AG08396 (cell line): ENCODE measurements around the gene CDH4.
A peak's percentile ranks its signal among the peaks of the same experiment; 100 is the strongest.
"Not testable (repeated sequence)": the region's sequence is repeated elsewhere in the genome, so short reads cannot be mapped to it uniquely, and the experiment has no call there.

Experiments
- DNase-seq: peaks from one replicate; pipeline ENCODE4 v3.0.0; 2012; ENCODE audit warnings: low spot score, mixed read lengths

Gene CDH4

DNA sequence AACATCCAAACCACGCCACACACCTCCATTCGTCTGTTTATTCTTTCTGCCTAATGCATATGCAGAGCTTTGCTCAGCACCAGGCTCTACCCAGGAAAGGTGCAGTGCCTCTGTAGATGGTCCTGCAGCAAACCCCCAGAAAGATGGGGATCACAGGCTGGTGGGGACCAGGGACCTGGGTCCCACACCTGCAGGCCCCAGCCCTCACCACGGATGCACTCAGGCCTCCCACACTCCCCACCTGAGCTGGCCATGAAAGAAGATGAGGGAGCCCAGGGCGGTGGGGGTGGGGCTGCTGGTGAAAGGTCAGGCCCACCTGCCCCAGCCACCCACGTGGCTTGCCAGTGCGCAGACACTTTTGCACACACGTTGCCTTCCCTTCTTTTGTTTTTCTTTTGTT lies 595.9 kb downstream of the CDH4 start:
- no peak for DNase-seq

DNA sequence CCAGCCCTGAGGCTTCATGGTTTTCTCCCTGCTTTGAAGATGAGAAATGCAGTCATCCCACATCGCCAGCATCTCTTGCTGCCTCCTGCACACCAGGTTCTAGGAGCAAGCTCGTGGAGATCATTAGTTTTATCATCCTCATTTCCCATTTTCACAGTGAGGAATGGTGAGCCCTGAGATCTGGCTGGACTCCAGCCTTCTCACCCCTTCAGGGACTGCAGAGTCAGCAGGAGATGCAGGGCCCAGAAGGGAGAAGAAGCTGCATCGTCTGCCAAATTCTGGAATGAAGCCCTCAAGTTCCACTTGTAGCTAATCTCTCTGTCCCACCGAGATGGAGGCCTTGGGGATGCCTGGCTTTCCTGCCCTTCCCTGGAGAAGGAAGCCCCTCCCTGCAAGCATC lies 596.8 kb downstream of the CDH4 start:
- no peak for DNase-seq

DNA sequence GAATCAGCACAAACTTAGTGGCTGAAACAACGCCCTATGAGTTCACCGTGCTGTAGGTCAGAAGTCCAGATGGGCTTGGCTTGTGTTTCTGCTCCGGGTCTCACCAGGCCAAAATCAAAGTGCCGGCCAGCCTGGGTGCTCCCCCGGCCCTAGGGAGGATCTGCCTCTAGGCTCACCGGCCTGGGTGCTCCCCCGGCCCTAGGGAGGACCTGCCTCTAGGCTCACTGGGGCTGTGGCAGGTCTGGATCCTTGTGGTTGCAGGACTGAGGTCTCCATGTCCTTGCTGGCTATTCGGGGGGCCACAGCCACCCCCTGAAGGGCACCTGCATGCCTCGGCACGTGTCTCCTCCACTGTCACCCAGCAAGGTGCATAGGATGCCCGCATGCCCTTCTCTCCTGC lies 597.3 kb downstream of the CDH4 start:
- DNase-seq: no peak

DNA sequence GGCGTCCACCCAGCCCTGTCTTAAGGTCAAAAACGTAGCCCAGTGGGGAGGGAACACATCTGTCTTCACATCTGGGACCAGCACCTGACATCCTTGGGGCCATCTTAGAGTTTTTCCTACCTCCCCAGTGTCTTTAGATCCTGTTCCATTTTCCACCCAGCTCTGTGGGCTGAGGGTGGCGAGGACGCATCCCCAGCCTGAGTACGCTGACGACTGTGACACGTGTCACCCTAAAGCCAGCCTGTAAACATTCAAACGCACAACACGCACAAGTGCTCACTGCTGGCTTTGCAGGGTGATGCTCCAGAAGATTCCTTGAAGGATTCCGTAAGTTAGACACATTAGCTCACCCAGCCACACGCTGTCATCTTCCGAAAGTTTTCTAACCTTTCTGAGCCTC lies 597.8 kb downstream of the CDH4 start:
- DNase-seq: no peak

DNA sequence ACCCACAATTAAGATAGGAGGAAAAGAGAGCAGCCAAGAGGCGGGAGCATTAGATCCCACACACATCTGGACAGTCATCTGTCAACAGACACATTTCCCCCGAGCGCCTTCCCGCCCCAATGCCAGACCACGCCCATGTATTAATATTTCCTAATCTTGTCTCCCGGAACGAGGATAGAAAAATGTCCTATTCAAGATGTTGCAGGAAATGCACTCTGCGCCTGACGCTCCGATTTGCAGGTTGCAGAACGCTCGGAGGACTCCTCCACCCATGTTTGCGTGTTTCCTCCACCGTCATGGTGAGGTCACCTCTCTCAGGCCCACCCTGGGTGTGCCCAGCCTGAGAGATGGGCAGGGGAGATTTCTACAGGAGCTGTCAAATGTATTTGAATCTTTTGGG lies 598.4 kb downstream of the CDH4 start:
- DNase-seq: no peak

DNA sequence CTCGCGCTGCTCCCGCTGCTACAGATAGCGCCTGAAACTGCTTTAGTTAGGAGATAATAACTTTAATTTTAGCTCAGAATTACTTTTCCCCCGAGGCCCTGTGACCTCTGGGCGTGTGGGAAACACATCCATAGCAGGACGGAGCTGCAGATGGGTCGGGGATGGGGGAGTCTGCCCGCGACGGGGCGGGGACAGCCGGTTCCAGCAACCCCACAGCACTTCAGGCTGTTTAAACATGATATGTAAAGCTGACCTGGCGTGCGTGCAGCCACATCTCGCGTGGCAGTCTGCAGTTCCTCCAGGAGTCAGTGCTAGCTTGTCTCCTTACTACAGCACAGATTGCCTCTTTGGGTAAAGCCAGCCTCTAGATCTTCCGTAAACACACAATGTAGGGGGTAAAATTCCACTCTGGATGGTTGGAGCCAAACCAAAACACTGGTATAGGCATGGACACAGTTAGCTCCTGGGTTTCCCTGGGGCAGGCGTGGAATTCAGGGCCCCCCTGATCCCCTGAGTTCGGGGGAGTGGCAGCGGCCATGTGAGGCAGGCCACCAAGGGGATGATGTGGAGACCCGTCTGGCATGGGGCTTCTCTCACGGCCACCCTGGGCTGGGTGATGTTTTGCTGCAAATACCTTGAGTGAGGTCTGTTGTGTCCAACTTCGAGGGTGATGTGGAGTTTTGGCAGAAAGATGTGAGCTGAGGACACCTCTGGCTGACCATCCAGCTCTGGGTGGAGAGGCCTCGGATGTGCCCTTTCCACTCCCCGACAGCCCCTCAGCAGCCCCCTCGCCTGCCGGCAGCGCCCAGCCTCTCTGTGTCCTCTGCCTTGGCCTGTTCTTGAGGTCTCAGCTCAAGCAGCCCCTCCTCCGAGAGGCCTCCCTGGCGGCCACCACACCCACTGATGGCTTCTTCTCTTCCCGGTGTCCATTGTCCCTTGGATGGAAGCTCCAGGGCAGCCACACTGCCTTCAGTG lies 599.2 kb downstream of the CDH4 start:
- peak; percentile 43 for DNase-seq

DNA sequence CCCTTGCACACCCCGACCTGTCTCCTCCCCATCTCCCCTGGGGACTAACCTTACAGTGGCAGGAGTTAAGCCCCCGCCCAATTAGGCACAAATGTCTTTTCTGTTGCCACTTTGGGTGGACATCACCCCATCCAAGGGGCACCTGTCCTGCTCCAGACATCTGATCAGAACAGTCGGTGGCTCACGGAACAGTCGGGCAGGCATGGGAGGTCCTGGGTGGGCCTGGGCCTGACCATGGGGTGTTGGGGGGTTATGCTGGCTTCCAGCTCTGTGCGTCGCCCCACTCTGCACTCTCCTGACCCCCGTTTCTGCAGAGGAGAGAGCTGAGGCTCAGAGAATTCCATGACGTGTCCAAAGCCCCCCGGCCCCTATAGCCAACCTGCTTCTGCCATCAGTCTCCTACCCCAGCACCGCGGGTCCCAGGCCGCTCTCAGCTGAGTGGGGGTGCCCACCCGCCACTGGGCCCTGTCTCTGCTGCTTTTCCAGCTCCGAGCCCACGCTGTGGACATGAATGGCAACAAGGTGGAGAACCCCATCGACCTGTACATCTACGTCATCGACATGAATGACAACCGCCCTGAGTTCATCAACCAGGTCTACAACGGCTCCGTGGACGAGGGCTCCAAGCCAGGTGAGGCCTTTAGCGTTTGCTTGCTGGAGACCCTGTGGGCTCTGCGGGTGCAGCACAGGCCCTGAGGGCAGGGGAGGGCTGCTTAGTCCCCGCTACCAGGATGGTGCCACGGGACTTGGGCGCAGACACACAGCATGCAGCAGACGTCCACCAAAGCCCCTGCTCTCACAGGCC lies 600.4 kb downstream of the CDH4 start:
- no peak for DNase-seq

DNA sequence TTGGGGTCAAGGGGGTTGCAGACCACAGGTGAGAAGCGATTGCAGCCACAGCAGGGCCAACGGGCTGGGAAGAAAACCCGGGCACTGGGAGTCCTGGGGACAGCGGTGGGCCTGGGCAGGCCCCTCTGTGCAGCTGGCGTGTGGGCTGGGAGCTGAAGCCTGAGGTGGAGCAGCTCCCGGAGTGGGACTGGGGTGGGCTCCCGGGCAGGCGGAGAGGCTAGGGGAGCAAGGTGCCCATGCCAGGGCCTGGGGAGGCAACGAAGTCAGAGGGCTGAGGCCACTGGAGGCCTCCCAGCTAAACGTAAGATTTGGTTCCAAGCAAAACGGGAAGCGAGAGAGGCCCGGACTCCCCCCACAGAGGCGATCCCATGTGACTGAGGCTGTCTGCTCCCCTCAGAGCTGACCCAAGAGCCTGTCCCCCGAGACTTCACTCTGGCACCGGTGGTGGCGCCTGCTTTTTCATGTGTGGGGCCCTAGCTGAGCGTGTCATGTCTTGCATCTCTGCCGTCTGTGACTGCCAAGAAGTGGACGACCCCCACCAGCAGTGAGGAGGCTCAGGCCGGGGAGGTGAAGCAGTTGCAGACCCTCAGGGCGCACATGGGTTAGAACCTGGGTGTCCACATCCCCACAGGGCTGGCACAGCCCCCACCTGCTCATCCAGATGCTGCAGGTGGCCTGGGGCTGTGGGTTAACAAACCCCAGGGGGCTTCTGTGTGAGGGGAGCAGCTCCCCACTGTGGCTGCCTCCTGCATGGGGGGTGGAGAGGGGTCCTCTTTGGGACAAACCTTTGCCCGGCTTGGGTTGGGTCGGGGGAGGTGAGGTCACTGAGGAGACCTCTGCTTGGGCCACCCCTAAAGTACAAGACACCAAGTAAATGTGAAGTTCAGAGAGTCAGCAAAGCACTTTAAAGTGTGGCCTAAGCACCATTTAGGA lies 601.3 kb downstream of the CDH4 start:
- DNase-seq: no peak

DNA sequence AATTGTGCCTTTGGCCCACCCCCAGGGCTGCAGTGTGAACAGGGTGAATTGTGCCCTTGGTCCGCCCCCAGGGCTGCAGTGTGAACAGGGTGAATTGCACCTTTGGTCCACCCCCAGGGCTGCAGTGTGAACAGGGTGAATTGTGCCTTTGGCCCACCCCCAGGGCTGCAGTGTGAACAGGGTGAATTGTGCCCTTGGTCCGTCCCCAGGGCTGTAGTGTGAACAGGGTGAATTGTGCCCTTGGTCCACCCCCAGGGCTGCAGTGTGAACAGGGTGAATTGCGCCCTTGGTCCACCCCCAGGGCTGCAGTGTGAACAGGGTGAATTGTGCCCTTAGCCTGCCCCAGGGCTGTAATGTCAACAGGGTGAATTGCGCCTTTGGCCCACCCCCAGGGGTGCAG lies 602.5 kb downstream of the CDH4 start:
- DNase-seq: not testable (repeated sequence)

DNA sequence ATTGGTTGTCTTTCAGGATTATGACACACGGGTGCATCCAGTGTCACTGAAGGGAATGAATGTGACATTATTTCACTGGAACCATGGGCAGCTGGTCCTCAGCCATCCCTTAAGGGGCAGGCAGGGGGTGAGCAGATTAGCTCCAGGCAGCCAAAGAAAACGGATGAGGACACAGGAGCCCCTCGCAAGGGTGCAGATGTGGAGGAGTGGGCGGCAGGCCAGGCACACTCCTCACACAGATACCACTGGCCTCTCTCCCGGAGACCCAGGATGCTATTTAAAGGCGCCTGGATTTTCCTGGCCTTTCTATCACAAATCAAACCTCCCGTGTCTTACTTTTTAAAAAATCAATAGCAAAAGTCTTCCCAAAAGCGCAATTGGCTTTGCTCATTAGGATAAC lies 603.2 kb downstream of the CDH4 start:
- DNase-seq: no peak

DNA sequence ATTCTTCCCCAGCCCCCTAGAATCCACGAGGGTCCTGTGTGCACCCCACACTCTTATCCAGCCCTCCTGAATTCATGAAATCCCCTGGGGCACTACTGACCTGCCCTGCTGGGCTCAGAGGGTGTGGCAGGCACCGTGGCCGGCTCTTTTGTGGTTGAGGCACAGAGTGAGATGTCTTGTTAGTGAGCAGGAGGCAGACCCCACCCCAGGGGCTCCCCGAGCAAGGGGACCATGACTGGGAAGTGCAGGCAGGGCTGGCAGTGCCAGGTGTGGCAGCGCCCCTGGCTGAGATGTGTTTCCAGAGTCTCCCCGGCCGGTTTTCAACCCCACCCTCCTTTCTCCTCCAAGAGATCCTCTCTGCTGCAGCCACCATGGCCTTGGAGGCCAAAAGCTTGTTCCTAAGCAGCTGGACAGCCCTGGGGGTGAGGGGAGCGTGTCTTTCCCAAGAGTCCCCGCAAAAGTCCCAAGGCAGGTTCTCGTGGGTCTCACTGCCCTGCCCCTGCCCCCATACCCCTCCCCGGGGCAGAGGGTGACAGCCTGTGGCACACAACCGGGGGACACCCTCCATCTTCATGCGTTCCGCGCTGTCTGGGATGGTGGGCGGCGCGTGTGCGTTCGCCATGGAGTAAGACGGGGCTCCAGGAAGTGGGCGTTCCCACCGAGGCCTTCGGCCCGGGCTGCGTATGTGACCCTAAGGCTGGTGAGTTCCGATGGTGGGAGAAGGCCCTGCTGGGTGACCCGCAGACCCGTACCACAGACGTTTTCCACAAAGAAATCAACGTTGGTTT lies 604.8 kb downstream of the CDH4 start:
- DNase-seq: no peak

DNA sequence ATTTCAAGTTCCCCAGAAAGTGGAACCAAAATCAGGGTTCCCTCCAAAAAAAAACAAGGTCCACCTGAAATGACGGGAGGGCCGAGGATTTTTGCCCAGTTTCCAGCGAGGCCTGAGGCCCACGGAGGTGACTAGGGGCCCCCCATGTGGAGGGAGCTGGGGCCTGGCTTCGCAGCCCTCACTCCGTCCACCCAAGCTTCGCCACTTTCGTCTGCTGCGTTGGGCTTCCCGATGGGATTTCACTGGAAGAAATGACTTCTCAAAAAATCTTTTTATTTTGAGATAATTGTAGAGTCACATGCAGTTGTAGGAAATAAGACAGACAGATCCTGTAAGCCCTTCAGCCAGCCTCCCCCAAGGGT lies 605.3 kb downstream of the CDH4 start:
- DNase-seq: no peak

DNA sequence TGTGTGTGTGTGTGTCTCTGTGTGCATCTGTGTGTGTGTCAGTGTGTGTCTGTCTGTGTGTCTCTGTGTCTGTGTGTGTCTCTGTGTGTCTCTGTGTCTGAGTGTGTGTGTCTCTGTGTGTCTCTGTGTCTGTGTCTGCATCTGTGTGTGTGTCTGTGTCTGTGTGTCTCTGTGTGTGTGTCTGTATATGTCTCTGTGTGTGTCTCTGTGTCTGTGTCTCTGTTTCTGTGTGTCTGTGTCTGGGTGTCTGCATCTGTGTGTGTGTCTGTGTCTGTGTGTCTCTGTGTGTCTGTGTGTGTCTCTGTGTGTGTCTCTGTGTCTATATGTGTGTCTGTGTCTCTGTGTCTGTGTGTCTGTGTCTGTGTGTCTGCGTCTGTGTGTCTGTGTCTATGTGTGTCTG lies 605.8 kb downstream of the CDH4 start:
- no peak for DNase-seq

DNA sequence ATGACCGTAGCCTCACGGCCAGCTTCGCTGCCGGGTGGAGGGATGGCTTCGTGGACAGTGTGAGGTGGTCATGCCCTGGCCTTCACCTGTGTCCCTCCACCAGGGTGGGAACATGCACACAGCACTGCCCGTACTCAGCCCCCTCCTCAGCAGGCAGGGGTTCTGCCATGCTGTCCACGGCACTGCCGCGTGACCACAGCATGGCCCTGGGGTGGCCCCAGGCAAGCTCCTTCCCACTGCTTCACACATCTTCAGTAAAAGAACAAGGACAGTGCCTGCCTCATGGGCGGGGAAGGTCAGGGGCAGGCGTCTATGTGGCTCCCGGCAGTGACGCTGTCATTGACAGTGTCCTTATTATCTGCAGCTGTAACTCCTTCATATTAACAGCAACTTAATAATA lies 607.7 kb downstream of the CDH4 start:
- DNase-seq: no peak

DNA sequence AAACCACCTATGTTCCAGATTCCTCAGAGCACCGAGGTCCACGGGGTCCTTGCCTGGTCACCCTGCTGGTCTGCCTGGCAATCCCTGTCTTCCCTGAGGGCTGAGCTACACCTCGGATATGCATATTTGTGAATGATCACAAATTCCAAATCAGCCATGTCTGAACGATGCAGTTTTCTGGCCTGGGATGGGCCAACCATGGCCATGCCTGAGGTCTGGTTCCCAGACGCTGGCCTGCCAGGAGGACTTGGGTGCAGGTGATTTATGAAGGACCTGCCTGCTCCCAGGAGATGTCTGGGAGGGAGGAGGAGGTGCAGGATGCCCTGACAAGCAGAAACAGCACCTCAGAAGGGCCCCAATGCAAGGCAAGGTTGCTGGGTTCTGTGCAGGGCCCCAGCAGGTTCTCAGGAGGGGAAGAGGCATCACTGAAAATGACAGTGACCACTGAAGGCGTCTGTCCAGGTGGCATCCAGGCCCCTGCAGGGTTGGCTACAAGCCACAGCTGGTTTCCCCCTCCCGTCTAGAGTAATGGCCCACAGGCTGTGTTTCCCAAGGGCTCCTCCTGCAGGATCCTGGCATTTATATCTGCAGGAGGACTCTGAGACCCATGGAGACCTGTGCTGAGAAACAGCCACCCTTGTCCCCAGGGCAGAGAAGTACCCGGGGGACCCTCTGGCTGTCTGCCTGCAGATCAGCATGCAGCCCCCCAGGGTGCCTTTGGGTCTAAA lies 608.4 kb downstream of the CDH4 start:
- DNase-seq: no peak

DNA sequence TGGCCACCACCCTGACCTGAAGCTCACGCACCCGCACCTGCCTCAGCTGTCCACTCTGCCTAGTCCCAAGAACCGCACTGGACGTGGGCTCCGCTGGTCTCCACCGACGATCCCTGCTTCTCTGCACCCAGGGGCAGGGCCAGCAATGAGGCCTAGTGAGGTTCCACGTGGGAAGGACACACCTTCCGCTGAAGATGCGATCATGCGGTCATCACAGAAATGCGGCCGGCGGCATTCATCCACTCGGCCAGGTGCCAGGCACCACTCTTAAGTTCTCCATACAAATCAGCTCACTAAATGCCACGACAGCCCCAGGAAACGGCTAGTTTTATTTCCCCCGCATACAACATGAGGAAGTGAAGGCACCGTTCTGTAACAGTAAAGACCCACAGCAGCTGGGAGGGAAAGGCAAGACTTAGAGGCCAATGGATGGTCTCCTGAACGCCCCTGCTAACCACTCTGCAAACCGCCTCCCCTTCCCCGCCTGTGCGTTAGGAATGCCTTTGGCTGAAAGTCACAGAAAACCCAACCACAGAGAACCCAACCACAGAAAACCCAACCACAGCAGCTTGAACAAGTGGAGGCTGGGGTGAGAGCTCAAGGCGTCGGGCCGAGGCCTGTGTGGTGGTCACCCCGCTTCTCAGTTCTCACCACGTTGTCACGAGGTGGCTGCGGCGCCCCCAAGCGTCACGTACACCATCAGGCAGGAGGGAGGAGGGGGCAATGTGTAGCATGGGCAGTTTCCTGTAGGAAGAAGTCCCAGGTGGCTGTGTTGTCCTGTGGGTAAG lies 609.2 kb downstream of the CDH4 start:
- no peak for DNase-seq

DNA sequence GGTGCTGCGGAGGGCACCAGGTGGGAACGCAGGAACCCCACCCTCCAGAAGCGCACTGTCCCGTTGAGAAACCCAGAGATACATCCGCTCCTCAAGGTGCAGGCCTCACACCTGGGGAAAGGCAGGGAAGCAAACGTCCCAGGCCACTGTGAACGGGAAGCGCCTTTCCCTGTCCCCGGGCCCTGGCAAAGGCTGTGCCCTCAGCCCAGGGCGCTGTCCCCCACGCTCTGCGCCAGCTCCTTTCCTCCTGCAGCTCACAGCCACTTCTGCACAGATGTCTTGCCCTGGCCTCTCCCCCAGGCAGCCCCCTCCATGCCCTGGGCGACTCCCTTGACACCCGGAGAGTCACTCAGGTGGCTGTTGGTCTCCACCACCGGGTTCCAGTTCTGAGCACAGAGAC lies 609.8 kb downstream of the CDH4 start:
- DNase-seq: no peak

DNA sequence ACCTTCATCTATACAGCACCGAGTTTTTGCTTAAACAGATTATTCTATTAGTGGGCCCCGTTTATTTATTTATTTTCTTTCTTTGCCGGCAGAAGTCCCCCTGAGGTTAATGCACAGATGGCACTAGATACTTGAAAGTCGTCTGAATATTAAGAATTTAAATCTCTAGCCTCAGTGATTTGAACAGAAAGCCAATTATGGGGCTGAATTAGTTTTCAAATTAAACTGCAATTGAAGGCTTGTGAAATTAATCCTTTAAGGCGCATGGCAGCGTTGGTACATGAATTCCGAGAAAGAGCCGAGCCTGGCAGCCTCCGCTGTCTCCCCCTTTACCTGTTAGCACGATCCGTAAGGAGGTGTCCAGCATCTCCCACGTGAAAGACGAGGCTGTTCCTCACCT lies 610.8 kb downstream of the CDH4 start:
- DNase-seq: no peak

DNA sequence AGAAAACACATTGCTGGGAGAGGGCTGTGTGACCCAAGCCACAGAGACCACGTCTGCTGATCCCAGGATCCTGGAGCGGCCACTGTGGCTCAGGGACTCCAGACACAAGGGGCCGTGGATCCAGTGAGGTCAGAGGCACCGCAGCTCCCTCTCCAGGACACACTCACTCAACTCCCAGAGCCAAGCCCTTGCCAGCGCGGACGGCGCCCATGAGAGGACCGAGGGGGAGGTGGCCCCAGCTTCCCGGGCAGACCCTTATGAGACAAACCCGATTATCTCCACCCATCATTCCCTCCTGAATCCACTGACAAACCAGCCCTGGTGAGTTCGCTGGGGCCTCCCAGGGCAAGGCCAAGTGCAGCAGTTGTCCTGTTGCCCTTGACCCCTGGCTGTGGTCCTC lies 612.4 kb downstream of the CDH4 start:
- no peak for DNase-seq

DNA sequence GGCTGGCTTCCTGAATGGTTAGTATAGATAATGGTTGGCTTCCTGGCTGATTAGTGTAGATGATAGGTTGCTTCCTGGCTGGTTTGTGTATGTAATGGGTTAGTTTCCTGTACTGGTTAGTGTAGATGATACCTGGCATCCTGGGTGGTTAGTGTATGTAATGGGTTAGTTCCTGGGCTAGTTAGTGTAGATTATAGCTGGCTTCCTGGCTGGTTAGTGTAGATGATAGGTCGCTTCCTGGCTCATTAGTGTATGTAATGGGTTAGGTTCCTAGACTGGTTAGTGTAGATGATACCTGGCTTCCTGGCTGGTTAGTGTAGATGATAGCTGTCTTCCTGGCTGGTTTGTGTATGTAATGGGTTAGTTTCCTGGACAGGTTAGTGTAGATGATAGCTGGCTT lies 613.3 kb downstream of the CDH4 start:
- DNase-seq: no peak
